Activated T-helper 1 cell treated with anti-CD3 and anti-CD28 coated beads, Interleukin-12 subunit alpha, Interleukin-12 subunit beta, Interleukin-2, Interleukin-4 antibody, amounts not matched to agents 30 ng/mL and 10 ng/mL and 1 ng/mL, durations not matched to agents 14 hours and 24 hours and 36 hours (primary cell): ENCODE measurements around the gene TNFRSF6B. TPM values are rescaled to one million over a fixed set of nuclear protein-coding genes. Genes with fewer than 3 reads are reported as not detected.

Experiments used
- DNase-seq: peaks from one replicate; pipeline ENCODE4 v3.0.0; 2021; ENCODE audit warnings: low spot score
- H3K27ac Mint-ChIP-seq: one replicate; pipeline ENCODE4 v1.8.0; 2021; ENCODE audit warnings: mild to moderate bottlenecking, mixed read lengths
- H3K27me3 Mint-ChIP-seq: one replicate; pipeline ENCODE4 v1.8.0; 2022; ENCODE audit warnings: mild to moderate bottlenecking, moderate library complexity, mixed read lengths; ENCODE audit not compliant: insufficient read depth
- H3K36me3 Mint-ChIP-seq: one replicate; pipeline ENCODE4 v1.8.0; 2021; ENCODE audit warnings: low read depth, mixed read lengths
- H3K4me1 Mint-ChIP-seq: one replicate; pipeline ENCODE4 v1.8.0; 2021; ENCODE audit warnings: low read depth, mixed read lengths
- H3K4me3 Mint-ChIP-seq: one replicate; pipeline ENCODE4 v1.8.0; 2021; ENCODE audit warnings: mild to moderate bottlenecking, moderate library complexity, mixed read lengths
- H3K9me3 Mint-ChIP-seq: one replicate; pipeline ENCODE4 v1.8.0; 2021; ENCODE audit warnings: mixed read lengths
- intact Hi-C: fragments of 100-400 bp; cut with micrococcal nuclease; formaldehyde crosslinking; loops from one replicate; pipeline ENCODE4 v1.15.1; 2024
- total RNA-seq: library from RNA; stranded (reverse); gene quantifications from 2 replicates; pipeline ENCODE4 v1.2.3, GENCODE V29; 2022

TNFRSF6B gene
- total RNA-seq, 1 donor from 2014 or later = not detected

DNA sequence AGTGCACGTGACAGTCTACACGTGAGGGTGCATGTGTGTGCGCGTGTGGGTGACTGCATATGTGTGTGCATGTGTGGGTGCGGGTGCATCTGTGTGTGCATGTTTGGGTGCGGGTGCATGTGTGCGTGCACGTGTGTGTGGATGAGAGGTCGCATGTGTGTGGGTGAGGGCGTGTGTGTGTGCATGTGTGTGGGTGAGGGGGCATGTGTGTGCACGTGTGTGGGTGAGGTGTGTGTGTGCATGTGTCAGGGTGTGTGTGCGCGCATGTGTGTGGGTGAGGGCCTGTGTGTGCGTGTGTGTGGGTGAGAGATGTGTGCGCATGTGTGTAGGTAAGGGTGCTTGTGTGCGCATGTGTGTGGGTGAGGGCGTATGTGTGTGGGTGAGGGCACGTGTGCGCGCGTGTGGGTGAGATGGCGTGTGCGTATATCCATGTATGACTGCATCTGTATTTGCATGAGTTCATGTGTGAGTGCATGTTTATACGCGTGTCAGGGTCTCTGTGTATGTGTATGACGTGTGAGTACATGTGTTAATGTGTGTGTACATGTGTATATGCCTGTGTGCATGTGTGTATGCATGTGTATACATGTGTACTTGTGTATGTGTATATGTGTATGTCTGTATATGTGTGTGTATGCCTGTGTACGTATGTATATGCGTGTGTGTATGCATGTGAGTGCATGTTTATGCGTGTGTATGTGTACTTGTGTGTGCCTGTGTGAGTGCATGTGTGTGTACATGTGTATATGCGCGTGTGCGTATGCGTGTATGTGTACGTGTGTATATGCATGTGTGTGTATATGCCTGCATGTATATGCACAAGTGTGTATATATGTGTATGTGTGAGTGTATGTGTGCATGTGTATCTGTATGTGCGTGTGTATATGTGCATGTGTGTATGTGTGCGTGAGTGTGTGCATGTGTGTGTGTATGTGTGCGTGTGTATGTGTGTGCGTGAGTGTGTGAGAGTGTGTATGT is 36.0 kb downstream of the TNFRSF6B start:
- Mint-ChIP-seq H3K36me3 (peaks cover 29% of the 10 kb centered on the region), H3K4me1 (peaks cover 41% of the 10 kb centered on the region), H3K27ac (no peak overlapping the region), H3K4me3 (no peak overlapping the region), H3K9me3 (no peaks in the 10 kb centered on the region), H3K27me3 (no peaks in the 10 kb centered on the region)
- no peak for DNase-seq
- intact Hi-C loops = loop anchor here (5.0 to 10.0 kb wide), 2 partner anchors 95 to 242 kb away; partner anchors contain the start of gene SAMD10

DNA sequence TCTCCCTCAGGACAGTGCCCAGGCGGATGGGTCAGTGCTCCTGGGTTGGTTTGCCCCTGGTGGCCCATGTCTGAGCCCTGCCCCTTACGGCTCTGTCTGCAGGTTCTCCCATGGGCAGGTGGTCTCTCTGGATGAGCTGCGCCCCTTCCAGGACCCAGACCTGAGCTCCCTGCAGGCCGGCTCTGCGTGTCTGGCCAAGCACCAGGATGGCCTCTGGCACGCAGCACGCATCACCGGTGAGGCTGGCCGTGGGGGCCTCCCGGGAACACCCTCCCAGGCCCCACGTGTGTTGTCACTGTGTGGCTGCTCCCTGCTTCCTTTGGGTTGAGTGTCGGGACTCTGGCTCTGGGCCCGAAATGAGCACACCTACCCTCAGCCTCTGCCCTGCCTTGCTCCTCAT is 36.7 kb downstream of the TNFRSF6B start:
- Mint-ChIP-seq H3K4me1 (peaks cover 35% of the 10 kb centered on the region), H3K9me3 (no peaks in the 10 kb centered on the region), H3K27ac (no peak overlapping the region), H3K4me3 (no peak overlapping the region), H3K36me3 (peaks cover 27% of the 10 kb centered on the region), H3K27me3 (no peaks in the 10 kb centered on the region)
- no peak for DNase-seq
- intact Hi-C loops = loop anchor here (5.0 to 10.0 kb wide), 2 partner anchors 96 to 242 kb away; partner anchors contain the start of gene SAMD10

DNA sequence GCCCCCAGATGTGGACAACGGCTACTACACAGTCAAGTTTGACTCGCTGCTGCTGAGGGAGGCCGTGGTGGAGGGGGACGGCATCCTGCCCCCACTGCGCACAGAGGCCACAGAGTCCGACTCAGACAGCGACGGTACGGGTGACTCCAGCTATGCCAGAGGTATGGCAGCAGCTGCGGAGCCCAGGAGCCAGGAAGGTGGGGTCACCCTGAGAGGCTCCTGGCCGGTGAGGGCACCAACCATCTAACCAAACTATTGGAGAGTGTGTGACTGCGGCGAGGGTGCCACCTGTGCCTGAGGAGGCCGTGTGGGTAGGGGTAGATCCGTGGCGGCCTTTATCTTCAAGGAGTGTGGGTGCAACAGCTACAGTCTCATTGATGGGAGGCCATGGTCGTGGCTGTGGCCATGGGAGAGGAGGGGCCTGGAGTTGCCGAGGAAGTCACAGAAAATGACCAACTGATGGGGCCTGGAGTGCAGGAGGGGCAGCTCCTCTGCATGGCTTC is 37.2 kb downstream of the TNFRSF6B start:
- DNase-seq = no peak
- H3K36me3 Mint-ChIP-seq = peaks cover 22% of the 10 kb centered on the region
- H3K4me3 Mint-ChIP-seq = no peak overlapping the region
- H3K27ac Mint-ChIP-seq = no peak overlapping the region
- peaks cover 30% of the 10 kb centered on the region for H3K4me1 Mint-ChIP-seq
- intact Hi-C loops = loop anchor here (5.0 to 10.0 kb wide), 2 partner anchors 96 to 241 kb away; partner anchors contain the start of gene SAMD10
- no peaks in the 10 kb centered on the region for H3K27me3 Mint-ChIP-seq
- no peaks in the 10 kb centered on the region for H3K9me3 Mint-ChIP-seq

DNA sequence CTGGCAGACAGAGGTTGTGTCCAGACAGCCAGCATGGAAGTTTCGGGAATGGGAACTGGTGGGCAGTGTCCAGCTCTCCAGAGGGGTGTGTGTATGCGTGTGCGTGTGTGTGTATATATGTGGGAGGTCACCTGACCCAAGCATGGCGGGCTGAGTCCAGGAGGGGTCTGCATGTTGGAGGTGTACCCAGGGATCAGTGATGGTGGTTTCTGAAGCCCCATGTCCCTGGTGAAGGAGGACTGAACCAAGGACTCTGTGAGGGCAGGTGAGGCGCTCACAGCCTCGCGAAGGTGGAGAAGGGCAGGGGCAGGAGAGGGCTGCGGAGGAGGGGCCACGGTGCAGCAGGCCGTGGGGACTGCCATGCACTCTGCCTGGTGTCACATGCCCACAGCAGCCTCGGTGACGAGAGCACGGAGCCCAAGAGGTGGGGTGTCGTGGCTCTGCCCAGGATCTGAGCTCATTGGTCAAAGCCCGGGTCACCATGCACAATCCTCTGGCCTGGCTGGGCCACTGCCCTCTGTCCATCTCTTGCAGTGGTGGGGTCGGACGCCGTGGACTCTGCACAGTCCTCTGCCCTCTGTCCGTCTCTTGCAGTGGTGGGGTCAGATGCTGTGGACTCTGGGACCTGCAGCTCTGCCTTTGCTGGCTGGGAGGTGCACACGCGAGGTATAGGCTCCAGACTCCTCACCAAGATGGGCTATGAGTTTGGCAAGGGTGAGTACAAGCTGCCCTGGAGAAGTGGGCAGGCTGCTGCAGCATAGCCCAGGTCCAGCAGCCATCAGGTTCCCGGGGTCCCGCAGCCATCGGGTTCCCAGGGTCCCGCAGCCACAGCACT is 37.9 kb downstream of the TNFRSF6B start:
- H3K27ac Mint-ChIP-seq = no peak overlapping the region
- no peak for DNase-seq
- intact Hi-C loops = loop anchor here (5.0 to 10.0 kb wide), 2 partner anchors 97 to 240 kb away; partner anchors contain the start of gene SAMD10
- H3K36me3 Mint-ChIP-seq = peaks cover 20% of the 10 kb centered on the region
- H3K27me3 Mint-ChIP-seq = no peaks in the 10 kb centered on the region
- no peaks in the 10 kb centered on the region for H3K9me3 Mint-ChIP-seq
- no peak overlapping the region for H3K4me3 Mint-ChIP-seq
- H3K4me1 Mint-ChIP-seq = peaks cover 25% of the 10 kb centered on the region

DNA sequence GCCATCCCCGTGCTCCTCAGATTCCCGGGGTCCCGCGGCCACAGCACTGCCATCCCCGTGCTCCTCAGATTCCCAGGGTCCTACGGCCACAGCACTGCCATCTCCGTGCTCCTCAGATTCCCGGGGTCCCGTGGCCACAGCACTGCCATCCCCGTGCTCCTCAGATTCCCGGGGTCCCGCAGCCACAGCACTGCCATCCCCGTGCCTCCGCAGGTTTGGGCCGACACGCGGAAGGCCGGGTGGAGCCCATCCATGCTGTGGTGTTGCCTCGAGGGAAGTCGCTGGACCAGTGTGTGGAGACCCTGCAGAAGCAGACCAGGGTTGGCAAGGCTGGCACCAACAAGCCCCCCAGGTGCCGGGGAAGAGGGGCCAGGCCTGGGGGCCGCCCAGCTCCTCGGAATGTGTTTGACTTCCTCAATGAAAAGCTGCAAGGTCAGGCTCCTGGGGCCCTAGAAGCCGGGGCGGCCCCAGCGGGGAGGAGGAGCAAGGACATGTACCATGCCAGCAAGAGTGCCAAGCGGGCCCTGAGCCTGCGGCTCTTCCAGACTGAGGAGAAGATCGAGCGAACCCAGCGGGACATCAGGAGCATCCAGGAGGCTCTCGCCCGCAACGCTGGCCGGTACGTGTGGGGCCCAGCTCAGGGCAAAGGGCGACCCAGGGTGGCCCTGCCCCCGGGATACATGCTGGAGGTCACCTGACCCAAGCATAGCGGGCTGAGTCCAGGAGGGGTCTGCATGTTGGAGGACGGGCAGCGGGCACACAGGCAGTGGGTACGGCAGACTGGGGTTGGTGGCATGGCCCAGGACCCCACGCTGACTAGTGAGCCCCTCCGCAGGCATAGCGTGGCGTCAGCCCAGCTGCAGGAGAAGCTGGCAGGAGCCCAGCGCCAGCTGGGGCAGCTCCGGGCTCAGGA is 38.8 kb downstream of the TNFRSF6B start:
- peak overlapping the region; percentile 79 for H3K4me3 Mint-ChIP-seq
- H3K9me3 Mint-ChIP-seq = no peaks in the 10 kb centered on the region
- peaks cover 18% of the 10 kb centered on the region for H3K36me3 Mint-ChIP-seq
- no peak overlapping the region for H3K27ac Mint-ChIP-seq
- peaks cover 21% of the 10 kb centered on the region for H3K4me1 Mint-ChIP-seq
- intact Hi-C loops = loop anchor here (5.0 to 10.0 kb wide), 4 partner anchors 98 to 307 kb away; partner anchors contain the start of genes PTK6 and SAMD10
- DNase-seq = no peak
- no peaks in the 10 kb centered on the region for H3K27me3 Mint-ChIP-seq

DNA sequence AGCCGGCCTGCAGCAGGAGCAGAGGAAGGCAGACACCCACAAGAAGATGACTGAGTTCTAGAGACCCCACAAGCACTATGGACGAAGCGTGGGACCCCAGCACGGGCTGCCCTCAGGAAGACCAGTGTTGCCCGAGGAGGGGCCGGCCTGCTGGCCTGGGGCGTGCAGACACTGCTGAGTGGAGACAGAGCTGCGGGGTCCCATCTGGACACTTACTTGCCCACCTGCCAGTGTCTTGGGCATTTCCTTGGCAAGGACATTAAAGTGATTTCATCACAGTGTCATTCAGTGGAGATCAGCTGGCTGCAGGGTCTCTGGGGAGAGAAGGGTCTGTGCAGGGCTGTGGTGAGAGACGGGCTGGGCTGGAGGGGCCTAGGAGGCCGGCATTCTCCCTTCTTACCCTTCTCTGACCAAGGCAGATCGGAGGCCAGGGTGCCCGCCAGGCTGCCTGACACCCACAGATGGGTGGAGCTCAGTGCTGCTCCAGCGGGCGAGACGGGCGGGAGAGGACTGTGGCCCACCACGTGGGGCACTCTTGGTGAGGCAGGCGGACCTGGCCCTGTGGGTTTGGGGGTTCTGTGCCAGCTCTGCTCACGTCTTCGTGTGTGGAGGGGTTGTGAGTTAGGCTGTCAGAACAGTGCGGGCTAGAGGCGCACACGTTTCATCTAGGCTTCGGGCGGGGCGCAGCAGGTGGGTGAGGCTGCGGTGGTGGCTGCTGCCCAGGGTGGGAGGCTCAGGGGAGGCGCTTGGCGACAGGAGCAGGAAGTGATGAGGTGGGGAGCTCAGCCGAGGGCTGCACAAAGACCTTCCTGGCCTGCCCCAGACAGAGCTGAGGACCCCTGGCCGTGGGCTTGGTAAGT is 39.6 kb downstream of the TNFRSF6B start, which contains the start of gene LIME1:
LIME1 (plus strand) TSS at position 806 of the 860 bp plus-strand sequence. CDS start 886 bp downstream, outside the sequence.
- no peaks in the 10 kb centered on the region for H3K27me3 Mint-ChIP-seq
- peak within 1 kb of the TSS; percentile 2 for H3K27ac Mint-ChIP-seq
- peaks cover 21% of the 10 kb centered on the region for H3K4me1 Mint-ChIP-seq
- peak; percentile 53 for DNase-seq
- intact Hi-C loops = loop anchor here (5.0 to 10.0 kb wide), 3 partner anchors 199 to 306 kb away; partner anchors contain the start of genes PTK6 and SAMD10
- peaks cover 18% of the 10 kb centered on the region for H3K36me3 Mint-ChIP-seq
- peak within 1 kb of the TSS; percentile 79 for H3K4me3 Mint-ChIP-seq
- no peaks in the 10 kb centered on the region for H3K9me3 Mint-ChIP-seq

DNA sequence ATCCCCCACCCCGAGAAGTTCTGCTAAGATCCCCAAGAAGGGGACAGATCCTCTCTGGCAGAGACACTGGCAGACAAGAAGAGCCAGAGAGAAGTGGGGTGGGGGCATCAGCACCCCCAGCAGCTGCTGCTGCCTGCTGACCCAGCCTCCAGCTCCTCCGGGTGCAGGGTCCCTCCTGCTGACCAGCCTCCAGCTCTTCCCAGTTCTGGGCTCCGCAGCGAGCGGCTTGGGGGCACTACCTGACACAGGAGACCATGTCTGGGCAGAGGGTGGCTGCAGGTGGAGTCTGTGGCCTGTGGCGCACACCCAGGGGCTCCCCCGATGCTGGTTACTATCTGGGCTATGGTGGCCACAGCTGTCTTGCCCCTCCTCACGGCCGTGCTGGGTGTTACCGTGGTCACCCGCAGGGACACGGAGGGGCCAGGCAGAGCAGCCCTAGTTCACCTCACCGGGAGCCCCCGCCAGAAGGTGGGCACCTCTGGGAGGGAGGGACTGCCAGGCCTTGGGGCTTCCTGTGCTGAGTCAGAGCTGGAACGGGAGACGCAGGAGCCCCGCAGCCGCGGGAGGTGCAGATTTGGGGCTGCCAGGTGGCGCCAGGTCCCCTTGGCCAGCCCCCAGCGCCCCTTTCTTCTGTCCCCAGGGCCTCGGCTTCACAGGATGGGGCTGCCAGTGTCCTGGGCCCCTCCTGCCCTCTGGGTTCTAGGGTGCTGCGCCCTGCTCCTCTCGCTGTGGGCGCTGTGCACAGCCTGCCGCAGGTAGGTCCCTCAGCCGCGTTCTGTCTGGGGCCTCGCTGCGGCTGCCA is 40.6 kb downstream of the TNFRSF6B start:
- Mint-ChIP-seq H3K27me3 (no peaks in the 10 kb centered on the region), H3K4me1 (peaks cover 21% of the 10 kb centered on the region), H3K36me3 (peaks cover 18% of the 10 kb centered on the region), H3K27ac (no peak overlapping the region), H3K9me3 (no peaks in the 10 kb centered on the region), H3K4me3 (peak overlapping the region; percentile 79)
- intact Hi-C loops = loop anchor here (5.0 to 10.0 kb wide), 3 partner anchors 200 to 305 kb away; partner anchors contain the start of genes PTK6 and SAMD10
- DNase-seq = no peak

DNA sequence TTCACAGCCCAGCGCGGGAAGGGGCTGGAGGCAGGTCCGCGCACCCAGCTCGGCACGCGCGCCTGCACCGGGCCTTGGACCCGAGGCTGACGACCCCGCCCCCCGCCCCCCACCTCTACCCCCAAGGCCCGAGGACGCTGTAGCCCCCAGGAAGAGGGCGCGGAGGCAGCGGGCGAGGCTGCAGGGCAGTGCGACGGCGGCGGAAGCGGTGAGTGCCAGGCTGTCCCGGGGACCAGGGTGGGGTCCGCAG is 41.2 kb downstream of the TNFRSF6B start:
- Mint-ChIP-seq H3K4me1 (peaks cover 21% of the 10 kb centered on the region), H3K36me3 (peaks cover 18% of the 10 kb centered on the region), H3K4me3 (no peak overlapping the region), H3K9me3 (no peaks in the 10 kb centered on the region), H3K27me3 (no peaks in the 10 kb centered on the region), H3K27ac (no peak overlapping the region)
- intact Hi-C loops = loop anchor here (5.0 to 10.0 kb wide), 3 partner anchors 200 to 305 kb away; partner anchors contain the start of genes PTK6 and SAMD10
- no peak for DNase-seq

DNA sequence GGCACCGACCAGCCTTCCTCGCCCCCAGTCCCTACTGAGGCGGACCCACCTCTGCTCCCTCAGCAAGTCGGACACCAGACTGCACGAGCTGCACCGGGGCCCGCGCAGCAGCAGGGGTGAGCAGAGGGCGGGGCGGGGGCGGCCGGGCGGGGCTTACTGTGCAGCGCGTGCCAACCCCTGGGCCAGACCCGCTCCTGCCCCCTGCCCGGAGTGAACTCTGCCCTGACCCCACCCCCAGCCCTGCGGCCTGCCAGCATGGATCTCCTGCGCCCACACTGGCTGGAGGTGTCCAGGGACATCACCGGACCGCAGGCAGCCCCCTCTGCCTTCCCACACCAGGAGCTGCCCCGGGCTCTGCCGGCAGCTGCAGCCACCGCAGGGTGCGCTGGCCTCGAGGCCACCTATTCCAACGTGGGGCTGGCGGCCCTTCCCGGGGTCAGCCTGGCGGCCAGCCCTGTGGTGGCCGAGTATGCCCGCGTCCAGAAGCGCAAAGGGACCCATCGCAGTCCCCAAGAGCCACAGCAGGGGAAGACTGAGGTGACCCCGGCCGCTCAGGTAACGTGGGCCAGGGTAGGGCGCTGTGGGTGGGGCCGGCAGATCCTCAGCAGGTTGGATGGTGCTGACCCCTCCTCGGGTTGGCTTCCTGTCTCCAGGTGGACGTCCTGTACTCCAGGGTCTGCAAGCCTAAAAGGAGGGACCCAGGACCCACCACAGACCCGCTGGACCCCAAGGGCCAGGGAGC is 41.7 kb downstream of the TNFRSF6B start:
- H3K27me3 Mint-ChIP-seq = no peaks in the 10 kb centered on the region
- no peak for DNase-seq
- H3K4me3 Mint-ChIP-seq = peak overlapping the region; percentile 33
- H3K4me1 Mint-ChIP-seq = peaks cover 21% of the 10 kb centered on the region
- H3K9me3 Mint-ChIP-seq = no peaks in the 10 kb centered on the region
- intact Hi-C loops = loop anchor here (5.0 to 10.0 kb wide), 3 partner anchors 201 to 304 kb away; partner anchors contain the start of genes PTK6 and SAMD10
- peaks cover 18% of the 10 kb centered on the region for H3K36me3 Mint-ChIP-seq
- no peak overlapping the region for H3K27ac Mint-ChIP-seq

DNA sequence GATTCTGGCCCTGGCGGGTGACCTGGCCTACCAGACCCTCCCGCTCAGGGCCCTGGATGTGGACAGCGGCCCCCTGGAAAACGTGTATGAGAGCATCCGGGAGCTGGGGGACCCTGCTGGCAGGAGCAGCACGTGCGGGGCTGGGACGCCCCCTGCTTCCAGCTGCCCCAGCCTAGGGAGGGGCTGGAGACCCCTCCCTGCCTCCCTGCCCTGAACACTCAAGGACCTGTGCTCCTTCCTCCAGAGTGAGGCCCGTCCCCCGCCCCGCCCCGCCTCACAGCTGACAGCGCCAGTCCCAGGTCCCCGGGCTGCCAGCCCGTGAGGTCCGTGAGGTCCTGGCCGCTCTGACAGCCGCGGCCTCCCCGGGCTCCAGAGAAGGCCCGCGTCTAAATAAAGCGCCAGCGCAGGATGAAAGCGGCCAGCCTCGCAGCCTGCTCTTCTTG is 42.3 kb downstream of the TNFRSF6B start:
- Mint-ChIP-seq H3K36me3 (peaks cover 17% of the 10 kb centered on the region), H3K27me3 (no peaks in the 10 kb centered on the region), H3K27ac (no peak overlapping the region), H3K4me1 (peaks cover 18% of the 10 kb centered on the region), H3K9me3 (no peaks in the 10 kb centered on the region), H3K4me3 (peak overlapping the region; percentile 33)
- no peak for DNase-seq
- intact Hi-C loops = loop anchor here (1.0 to 10.0 kb wide), 4 partner anchors 7 to 304 kb away; partner anchors contain the start of genes PTK6 and SAMD10
